GM18868 (cell line): Measurements from ENCODE around the gene SPN.
"Not testable (repeated sequence)": the region's sequence is repeated elsewhere in the genome, so short reads cannot be mapped to it uniquely, and the experiment has no call there.

Experiments used
- ATAC-seq: cut with Tn5 transposase; IDR thresholded peaks from one replicate; pipeline ENCODE4 v1.9.1; 2021; ENCODE audit warnings: mild to moderate bottlenecking, moderate library complexity; ENCODE audit not compliant: unreplicated experiment

SPN gene

GRCh38 chr16:29645694-29646187 lies 17.3 kb upstream of the SPN start:
- ATAC-seq = no peak

- ATAC-seq = no peak
These were observed 16.1 kb upstream of the SPN start for GRCh38 chr16:29646947-29647346.

- ATAC-seq = no peak
These were observed 13.2 kb upstream of the SPN start for GRCh38 chr16:29649588-29650494.

DNA sequence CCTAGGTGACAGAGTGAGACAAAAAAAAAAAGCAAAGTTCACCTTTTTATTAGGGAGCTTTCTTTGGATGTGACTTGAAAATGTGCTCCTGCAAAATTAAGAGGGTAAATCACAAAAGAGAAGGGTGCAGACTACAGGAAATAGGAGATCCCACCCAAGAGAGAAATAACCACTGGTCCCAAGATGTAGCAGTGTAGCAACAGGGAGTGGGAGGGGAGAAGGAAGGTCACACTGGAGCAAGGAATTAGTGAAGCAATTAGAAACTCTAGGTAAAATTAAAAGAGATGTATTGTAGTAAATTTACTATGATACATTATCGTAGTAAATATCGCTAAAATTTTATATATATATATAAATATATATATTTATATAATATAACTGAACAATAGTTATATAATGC lies 12.3 kb upstream of the SPN start:
- no peak for ATAC-seq

DNA sequence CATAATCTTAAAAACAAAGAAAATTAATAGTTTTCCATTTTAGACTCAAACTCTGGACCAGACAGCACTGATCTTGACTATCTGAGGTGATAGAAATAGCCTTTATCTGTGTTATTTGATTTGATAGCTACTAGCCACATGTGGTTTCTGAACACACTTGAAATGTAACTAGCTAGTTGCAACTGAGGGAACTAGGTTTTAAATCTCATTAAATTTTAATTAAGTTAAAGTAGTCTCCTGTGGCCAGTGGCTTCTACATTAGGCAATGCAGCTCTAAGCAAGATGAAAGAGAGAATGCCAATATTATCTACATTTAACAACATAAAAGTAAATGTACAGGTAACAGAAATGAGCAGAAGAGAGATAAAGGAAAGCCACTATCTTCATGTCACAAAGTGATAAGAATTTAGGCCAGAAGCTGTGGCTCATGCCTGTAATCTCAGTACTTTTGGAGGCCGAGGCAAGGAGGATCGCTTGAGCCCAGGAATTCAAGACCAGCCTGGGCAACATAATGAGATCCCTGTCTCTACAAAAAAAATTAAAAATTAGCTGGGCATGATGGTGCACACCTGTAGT lies 11.2 kb upstream of the SPN start:
- ATAC-seq = no peak

DNA sequence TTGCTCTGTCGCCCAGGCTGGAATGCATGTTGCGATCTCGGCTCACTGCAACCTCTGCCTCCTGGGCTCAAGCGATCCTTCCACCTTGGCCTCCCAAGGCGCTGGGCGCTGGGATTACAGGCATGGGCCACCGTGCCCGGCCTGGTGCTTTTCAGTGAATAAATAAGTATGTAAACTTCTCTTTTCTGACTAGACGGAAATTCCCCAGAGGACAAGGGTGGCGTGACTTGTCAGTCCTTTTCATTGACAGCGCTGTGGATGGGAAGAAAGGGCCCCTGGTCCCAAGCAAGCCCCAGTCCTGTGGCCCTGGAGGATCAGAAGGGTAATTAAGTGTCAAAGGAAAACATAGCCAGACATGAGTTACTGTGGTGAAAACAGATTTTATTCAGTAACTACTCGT lies 9.6 kb upstream of the SPN start:
- ATAC-seq = no peak

- ATAC-seq = not testable (repeated sequence)
These were observed 9.2 kb upstream of the SPN start for GRCh38 chr16:29653890-29654289.

DNA sequence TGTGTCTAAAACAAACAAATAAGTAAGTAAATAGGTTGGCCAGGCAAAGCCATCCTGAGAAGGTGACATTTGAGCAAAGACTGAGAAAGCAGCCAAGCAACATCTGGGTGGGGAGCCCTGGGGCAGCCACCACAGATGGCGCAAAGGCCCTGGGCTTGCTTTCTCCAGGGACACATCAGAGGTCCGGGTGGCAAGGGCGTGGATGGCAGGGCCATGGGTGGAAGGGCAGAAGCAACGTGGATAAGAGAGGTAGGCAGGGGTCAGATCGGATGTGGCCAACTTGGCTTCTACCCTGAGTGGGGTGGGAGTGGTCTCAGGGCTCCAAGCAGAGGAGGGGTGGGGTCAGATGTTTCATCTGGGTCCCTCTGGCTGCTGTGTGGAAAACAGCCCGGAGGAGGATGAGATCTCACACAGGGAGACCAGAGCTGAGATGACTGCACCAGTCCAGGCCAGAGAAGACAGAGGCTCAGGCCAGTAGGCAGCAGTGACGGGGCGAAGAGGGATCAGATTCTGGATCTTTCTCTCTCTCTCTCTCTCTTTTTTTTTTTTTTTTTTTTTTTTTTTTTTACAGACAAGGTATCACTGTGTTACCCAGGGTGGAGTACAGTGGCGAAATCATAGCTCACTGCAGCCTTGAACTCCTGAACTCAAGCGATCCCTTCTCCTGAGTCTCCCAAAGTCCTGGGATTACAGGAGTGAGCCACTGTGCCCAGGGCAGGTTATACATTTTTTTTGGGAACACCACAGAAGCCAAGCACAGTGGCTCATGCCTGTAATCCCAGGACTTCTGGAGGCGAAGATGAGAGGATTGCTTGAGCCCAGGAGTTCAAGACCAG lies 6.1 kb upstream of the SPN start:
- no peak for ATAC-seq

DNA sequence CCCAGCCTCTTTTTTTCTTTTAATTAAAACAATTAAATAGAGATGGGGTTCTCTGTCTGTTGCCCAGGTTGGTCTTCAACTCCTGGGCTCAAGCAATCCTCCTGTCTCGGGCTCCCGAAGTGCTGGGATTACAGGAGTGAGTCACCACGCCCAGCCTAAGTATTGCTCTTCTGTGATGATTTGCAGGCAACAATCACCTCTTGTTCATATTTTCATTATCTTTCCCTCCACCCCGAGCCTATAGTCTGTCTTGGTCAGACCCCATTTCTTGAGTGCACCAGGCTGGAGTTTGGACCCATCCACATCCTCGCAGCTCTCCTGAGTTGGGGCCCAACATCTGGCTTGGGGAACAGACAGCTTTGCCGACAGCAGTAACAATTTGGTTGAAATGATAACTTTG lies 4.3 kb upstream of the SPN start:
- ATAC-seq = no peak

GRCh38 chr16:29662000-29662728 lies 883 bp upstream of the SPN start:
- no peak for ATAC-seq

DNA sequence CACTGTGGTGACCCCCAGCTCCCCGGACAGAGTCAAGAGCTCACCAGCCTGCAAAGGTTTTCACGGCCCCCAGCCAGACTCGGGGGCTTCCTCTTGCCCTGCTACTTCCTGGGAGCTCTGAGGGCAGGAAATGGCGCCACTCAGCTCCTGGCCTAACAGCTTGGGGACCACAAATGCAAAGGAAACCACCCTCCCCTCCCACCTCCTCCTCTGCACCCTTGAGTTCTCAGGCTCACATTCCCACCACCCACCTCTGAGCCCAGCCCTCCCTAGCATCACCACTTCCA lies 375 bp upstream of the SPN start:
- no peak for ATAC-seq

DNA sequence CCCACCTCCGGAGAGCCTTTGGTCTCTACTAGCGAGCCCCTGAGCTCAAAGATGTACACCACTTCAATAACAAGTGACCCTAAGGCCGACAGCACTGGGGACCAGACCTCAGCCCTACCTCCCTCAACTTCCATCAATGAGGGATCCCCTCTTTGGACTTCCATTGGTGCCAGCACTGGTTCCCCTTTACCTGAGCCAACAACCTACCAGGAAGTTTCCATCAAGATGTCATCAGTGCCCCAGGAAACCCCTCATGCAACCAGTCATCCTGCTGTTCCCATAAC lies 702 bp downstream of the SPN start:
- ATAC-seq = no peak

- no peak for ATAC-seq
These were observed 1.3 kb downstream of the SPN start for GRCh38 chr16:29664091-29664921.

DNA sequence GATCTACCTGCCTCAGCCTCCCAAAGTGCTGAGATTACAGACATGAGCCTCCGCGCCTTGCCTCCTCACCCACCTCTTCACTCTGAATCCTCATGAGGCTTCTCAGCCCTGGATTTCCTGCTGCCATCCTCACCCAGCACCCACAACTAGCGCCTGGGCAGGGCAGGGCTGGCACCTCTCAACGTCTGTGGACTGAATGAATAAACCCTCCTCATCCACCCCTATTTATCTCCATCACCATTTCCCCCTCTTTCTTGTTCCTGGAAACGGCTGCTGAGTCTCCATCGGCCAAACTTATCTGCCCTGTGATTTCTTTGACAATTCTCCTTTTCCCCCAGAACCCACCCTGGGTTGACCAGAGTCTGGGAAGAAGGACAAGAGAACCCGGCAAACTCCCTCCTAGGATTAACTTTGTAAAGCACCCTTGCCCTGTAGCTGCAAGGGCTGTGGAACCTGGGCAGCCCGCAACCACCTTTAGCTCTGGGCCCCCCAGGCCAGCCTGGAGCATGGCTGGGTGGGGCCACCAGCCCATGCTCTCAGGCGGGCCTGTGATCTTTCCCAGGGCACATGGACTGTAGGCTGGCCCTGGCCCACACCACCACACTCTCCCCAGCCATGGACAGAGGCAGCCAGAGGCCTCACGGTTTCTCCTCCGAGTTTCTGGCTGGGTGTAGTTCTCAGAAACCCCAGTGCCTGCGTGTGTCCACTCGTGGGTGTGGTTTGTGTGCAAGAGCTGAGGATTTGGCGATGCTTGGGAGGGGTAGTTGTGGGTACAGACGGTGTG lies 2.4 kb downstream of the SPN start:
- ATAC-seq = no peak

- ATAC-seq = not testable (repeated sequence)
These were observed 4.2 kb downstream of the SPN start for GRCh38 chr16:29667322-29667610.

DNA sequence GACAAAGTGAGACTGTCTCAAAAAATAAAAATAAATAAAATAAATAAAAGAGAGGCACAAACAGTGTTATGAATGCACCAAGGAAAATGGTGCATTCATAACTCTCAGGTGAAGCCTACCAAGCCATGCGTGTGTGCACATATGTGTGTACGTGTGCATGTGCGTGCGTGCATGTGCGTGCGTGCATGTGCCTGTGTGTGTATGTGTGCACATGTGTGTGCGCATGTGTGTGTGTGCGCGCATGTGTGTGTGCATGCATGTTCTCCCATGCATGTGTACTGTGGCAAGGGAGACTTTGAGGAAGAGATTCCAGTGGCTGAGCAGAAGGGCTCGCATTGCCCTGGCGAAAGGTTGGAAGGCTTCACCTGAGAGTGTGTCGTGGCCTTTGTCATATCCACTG lies 4.7 kb downstream of the SPN start:
- no peak for ATAC-seq

- ATAC-seq = no peak
These were observed 5.2 kb downstream of the SPN start for GRCh38 chr16:29668267-29668666.

- ATAC-seq = no peak
These were observed 10.5 kb downstream of the SPN start for GRCh38 chr16:29673501-29673900.

- no peak for ATAC-seq
These were observed 11.1 kb downstream of the SPN start for GRCh38 chr16:29674188-29674587.
